Loucy (cell line): ENCODE results near the gene TWNK.

Experiments
- CTCF ChIP-seq: fragments of 200-600 bp; sonication (generic); conservative IDR thresholded peaks from 2 replicates; pipeline ENCODE4 v1.5.1; 2014; ENCODE audit warnings: mild to moderate bottlenecking, antibody characterized with exemption, low read length
- EZH2phosphoT487 ChIP-seq: fragments of 200-600 bp; IDR thresholded peaks from 2 replicates; pipeline ENCODE4 v1.6.1; 2018; ENCODE audit warnings: antibody characterized with exemption, mild to moderate bottlenecking, moderate library complexity, borderline replicate concordance

DNA sequence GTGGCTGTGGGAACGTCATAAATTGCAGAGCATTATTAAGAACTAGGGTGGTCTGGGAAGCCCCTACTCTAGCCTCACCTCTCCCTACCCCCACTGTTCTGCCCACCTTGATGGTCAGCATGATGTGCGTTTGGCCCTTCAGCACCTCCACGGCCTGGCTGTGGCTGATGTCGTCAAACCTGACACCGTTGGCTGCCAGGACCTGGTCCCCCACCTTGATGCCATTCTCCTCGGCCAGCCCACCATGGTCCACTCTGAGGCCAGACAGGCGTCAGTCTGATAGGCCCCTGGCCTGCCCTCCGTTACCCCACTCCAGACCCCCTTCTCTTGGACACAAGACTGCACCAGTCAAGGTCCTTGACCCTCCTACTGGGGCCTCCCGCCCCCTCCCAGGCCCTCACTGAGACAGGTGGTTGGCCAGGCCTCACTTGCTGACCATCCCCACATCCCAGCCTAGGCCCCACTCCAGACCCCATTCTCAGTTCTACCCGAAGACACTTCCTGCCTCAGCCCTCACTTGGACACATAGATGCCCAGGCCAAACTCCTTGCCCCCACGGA is 34.4 kb downstream of the TWNK start:
- no peak for TF ChIP-seq CTCF
- TF ChIP-seq EZH2phosphoT487: no peak
